Osteoblast (primary cell): ENCODE measurements around the gene PRKAG2. TPM values are rescaled to one million over a fixed set of nuclear protein-coding genes. Genes with fewer than 3 reads are reported as not detected.

Experiments used
- DNase-seq: peaks from one replicate; pipeline ENCODE4 v3.0.0; 2011; ENCODE audit warnings: low spot score, mixed read lengths; ENCODE audit not compliant: insufficient read length; ENCODE audit errors: missing footprints
- H2AFZ ChIP-seq: 2 replicates; pipeline ENCODE4 v1.6.0; 2011; ENCODE audit warnings: mild to moderate bottlenecking, low read length
- H3K27ac ChIP-seq: 2 replicates; pipeline ENCODE4 v1.5.1; 2011; ENCODE audit warnings: mild to moderate bottlenecking, low read depth, low read length, moderate library complexity
- H3K27me3 ChIP-seq: 2 replicates; pipeline ENCODE4 v1.6.0; 2012; ENCODE audit warnings: mild to moderate bottlenecking, control low read depth, inconsistent platforms, low read length, moderate library complexity; ENCODE audit not compliant: insufficient read depth
- H3K36me3 ChIP-seq: 2 replicates; pipeline ENCODE4 v1.5.1; 2011; ENCODE audit warnings: mild to moderate bottlenecking, low read length, control low read depth, moderate library complexity; ENCODE audit not compliant: insufficient read depth
- H3K4me1 ChIP-seq: 2 replicates; pipeline ENCODE4 v1.5.1; 2011; ENCODE audit warnings: mild to moderate bottlenecking, low read length, control low read depth, moderate library complexity; ENCODE audit not compliant: insufficient read depth
- H3K4me2 ChIP-seq: 2 replicates; pipeline ENCODE4 v1.6.0; 2011; ENCODE audit warnings: mild to moderate bottlenecking, low read length; ENCODE audit not compliant: insufficient read depth
- H3K4me3 ChIP-seq: fragments of 200-600 bp; sonication (generic); 3 replicates; pipeline ENCODE4 v1.5.1; 2012; ENCODE audit warnings: mild to moderate bottlenecking, low read length, inconsistent platforms; ENCODE audit not compliant: insufficient read depth
- H3K79me2 ChIP-seq: 2 replicates; pipeline ENCODE4 v1.6.0; 2012; ENCODE audit warnings: mild to moderate bottlenecking, low read length, control low read depth, inconsistent platforms; ENCODE audit not compliant: insufficient read depth
- H3K9me3 ChIP-seq: 2 replicates; pipeline ENCODE4 v1.5.1; 2011; ENCODE audit warnings: low read depth, low read length, control low read depth
- H4K20me1 ChIP-seq: 2 replicates; pipeline ENCODE4 v1.6.0; 2012; ENCODE audit warnings: mild to moderate bottlenecking, low read length, control low read depth; ENCODE audit not compliant: insufficient read depth
- CTCF ChIP-seq: IDR thresholded peaks from 2 replicates; pipeline ENCODE4 v1.5.1; 2011; ENCODE audit warnings: mild to moderate bottlenecking, low read depth, low read length, moderate library complexity; ENCODE audit errors: extremely low read depth
- total RNA-seq: library from RNA; depleted of rRNA; stranded (reverse); fragments of >200 nt; gene quantifications from 2 replicates; pipeline ENCODE4 v1.2.3, GENCODE V29; 2012

Gene PRKAG2
- total RNA-seq, 1 donor = 20.6 TPM

DNA sequence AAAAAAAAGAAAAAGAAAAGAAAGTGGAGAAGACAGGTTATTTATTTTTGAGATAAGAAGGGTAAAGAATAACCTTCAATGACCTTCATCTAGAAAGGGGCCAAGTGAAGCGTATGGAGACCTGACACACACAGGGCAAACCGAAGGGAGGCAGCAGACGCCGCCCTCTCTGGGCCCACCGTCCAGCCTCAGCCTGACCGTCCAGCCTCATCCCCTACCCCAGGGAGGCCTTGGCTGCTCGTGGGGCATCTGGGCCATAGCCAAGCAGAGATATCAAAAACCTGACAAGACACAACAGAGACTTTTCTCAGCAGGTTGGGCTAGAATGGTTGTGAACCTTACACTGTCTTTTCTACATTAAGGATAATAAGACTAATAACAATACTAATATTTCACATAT is 10.9 kb downstream of the PRKAG2 start:
- DNase-seq = no peak
- Histone ChIP-seq H4K20me1 (no peaks in the 10 kb centered on the region), H3K4me3 (no peak overlapping the region), H3K27ac (no peak overlapping the region), H3K36me3 (no peaks in the 10 kb centered on the region), H3K79me2 (no peaks in the 10 kb centered on the region), H3K9me3 (no peaks in the 10 kb centered on the region), H2AFZ (no peak overlapping the region), H3K4me2 (no peak overlapping the region), H3K27me3 (peaks cover 8% of the 10 kb centered on the region), H3K4me1 (no peaks in the 10 kb centered on the region)
- no peak for TF ChIP-seq CTCF

DNA sequence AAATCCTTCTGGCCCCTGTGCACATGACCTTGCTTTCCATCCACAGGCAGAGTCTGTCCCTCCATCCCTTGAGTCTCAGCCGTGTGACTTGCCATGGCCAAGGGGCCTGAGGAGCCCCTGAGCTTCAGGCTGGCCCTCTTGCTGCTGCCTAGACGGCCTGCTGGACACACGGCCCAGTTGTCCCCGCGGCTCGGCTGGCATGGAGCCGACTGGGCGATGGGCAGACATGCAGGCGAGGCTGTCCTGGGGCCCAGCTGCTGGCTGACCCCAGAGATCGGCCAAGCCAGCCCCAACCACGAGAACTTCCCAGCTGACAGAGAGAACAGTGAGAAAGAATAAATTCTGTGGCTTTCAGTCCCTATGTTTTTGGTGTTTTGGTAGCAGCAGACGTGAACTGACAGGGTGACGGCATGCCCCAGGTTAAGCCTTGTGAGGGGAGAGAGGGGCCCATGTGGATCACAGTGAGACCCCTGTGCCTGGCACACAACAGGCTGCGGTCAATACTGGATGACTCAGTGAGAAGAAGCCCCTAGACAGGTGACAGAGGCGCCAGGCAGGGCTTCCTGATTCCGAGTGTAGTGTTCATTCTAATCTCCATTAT is 11.7 kb downstream of the PRKAG2 start:
- no peak for DNase-seq
- peaks cover 8% of the 10 kb centered on the region for H3K27me3 ChIP-seq
- H3K4me1 ChIP-seq = no peaks in the 10 kb centered on the region
- no peaks in the 10 kb centered on the region for H3K79me2 ChIP-seq
- H2AFZ ChIP-seq = no peak overlapping the region
- H3K27ac ChIP-seq = no peak overlapping the region
- TF ChIP-seq CTCF = no peak
- H3K36me3 ChIP-seq = no peaks in the 10 kb centered on the region
- no peaks in the 10 kb centered on the region for H4K20me1 ChIP-seq
- no peak overlapping the region for H3K4me3 ChIP-seq
- no peaks in the 10 kb centered on the region for H3K9me3 ChIP-seq
- no peak overlapping the region for H3K4me2 ChIP-seq

DNA sequence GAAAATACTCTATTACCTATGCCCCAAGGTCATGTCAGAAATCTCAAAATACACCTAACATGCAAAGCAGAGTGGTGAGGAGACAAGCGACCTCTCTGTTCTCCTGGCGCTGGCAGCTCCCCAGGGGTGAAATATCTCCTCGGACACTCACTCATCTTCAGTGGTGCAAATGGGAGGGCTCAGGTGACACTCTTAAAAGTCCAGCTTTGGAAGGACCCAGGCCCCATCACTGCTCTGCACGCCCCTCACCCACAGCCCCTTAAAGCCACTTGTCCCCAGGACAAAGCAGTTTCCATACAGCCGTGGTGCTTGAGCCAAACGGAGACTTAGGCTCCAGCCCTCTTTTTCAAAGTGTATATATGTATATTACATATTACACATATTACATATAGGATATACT is 12.4 kb downstream of the PRKAG2 start:
- no peak overlapping the region for H3K4me2 ChIP-seq
- H2AFZ ChIP-seq = no peak overlapping the region
- no peaks in the 10 kb centered on the region for H4K20me1 ChIP-seq
- no peak for DNase-seq
- no peaks in the 10 kb centered on the region for H3K9me3 ChIP-seq
- no peak for TF ChIP-seq CTCF
- H3K36me3 ChIP-seq = no peaks in the 10 kb centered on the region
- no peaks in the 10 kb centered on the region for H3K4me1 ChIP-seq
- no peaks in the 10 kb centered on the region for H3K79me2 ChIP-seq
- no peak overlapping the region for H3K4me3 ChIP-seq
- no peak overlapping the region for H3K27ac ChIP-seq
- H3K27me3 ChIP-seq = peaks cover 8% of the 10 kb centered on the region

DNA sequence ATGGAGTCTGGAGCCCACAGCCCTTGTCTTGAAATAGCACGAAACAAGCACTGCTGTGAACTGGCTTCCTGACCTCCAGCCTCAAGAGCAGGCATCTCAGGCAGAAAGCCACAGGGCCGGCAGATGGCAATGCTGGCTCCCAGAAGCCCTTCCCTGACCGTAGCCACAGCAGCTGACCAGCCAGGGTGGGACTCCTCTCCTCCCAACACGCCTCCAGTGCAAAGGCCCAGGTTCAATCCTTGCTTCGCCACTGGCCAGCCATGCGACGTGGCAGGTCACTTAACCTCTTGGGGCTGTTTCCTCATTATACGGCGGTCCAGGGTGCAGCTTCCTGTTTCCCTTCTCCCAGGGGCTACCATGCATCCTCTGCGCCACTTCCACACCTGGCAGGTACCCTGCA is 12.8 kb downstream of the PRKAG2 start:
- H3K27ac ChIP-seq = no peak overlapping the region
- no peak overlapping the region for H3K4me2 ChIP-seq
- no peaks in the 10 kb centered on the region for H3K79me2 ChIP-seq
- DNase-seq = no peak
- no peak for TF ChIP-seq CTCF
- no peak overlapping the region for H3K4me3 ChIP-seq
- H3K36me3 ChIP-seq = no peaks in the 10 kb centered on the region
- peaks cover 4% of the 10 kb centered on the region for H3K27me3 ChIP-seq
- H4K20me1 ChIP-seq = no peaks in the 10 kb centered on the region
- no peaks in the 10 kb centered on the region for H3K9me3 ChIP-seq
- no peaks in the 10 kb centered on the region for H3K4me1 ChIP-seq
- H2AFZ ChIP-seq = no peak overlapping the region
